GM21390 (cell line): ENCODE data around the gene C11orf91.
A peak's percentile ranks its signal among the peaks of the same experiment; 100 is the strongest.
"Not testable (repeated sequence)": the region's sequence is repeated elsewhere in the genome, so short reads cannot be mapped to it uniquely, and the experiment has no call there.

Experiments used
- ATAC-seq: cut with Tn5 transposase; IDR thresholded peaks from one replicate; pipeline ENCODE4 v1.9.1; 2021; ENCODE audit not compliant: unreplicated experiment

The C11orf91 gene, protein sequence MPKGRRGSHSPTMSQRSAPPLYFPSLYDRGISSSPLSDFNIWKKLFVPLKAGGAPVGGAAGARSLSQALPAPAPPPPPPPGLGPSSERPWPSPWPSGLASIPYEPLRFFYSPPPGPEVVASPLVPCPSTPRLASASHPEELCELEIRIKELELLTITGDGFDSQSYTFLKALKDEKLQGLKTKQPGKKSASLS

DNA sequence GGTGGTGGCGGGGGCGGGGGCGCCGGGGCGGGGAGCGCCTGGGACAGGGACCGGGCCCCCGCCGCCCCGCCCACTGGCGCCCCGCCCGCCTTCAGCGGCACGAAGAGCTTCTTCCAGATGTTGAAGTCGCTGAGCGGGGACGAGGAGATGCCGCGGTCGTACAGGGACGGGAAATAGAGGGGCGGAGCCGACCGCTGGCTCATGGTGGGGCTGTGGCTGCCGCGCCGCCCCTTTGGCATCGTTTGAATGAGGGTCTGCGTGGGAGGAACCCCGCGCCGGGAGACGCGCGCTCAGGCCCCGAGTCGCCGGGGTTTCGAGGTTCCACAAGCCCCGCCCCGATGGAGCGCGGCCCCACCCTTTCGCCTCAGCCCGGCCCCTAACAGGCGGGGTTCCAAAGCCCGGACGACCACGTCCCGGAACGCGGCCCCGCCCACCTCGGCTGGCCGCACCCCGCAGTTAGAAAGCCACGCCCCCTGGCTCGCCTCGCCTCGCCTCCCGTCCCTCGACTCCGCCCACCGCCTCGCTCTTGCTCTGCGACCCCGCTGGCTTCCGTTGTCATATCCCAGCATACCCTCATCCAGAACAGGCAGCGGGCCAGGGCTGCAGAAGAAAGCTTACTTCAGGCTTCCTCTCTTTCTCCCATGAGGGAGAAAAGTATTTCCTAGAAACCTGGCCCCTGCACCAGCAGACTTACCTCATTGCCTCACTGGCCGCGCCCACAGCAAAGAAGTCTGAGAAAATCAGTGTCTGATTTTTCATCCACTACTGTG lies at the start of gene C11orf91:
C11orf91 (minus strand) TSS at position 325 of the 770 bp plus-strand sequence; CDS start at position 239, 86 bp downstream.
- ATAC-seq, result peak; percentile 86

- no peak for ATAC-seq
Measured at GRCh38 chr11:33747979-33748378, 47.4 kb upstream of the C11orf91 start.

DNA sequence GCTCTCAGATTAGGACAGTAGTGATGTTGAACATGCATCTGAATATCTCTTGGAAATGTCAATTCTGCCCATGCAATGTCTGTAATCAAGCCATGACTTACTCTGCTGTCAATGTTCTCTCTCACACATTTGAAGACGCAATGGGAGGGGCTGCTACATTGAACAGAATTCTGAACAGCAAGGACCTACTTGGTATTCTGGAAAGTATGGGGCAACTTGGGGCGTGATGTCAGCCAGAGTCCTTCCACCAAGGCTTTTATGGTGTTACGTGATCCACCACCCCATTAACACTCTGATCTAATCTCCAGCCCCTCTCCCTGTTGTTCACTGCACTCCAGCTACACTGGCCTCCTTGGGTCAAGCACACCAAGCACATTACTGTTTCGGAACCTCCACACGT lies 42.7 kb upstream of the C11orf91 start:
- no peak for ATAC-seq

DNA sequence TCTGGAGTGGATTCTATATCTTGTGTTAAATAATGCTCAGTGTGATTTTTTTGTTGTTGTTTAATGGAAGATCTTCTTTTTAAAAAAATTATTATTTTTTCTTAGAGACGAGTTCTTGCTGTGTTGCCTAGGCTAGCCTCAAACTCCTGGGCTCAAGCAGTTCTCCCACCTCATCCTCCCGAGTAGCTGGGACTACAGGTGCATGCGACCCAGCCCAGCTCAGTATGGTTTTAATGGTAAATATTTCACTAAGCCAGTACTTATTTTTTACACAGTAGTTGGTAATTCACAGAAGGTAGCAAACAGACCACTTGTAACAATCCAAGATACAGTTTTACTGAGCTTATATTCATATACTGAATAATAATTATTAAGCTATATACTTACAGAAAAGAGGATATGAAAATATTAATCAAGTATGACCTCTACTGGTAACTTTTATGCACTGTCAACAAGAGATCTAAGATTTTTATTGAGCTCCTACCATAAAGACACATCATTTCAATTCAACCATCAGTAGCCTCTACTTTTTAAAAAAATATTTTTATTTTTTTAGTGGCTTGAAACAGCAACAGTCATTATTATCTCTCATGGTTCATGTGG lies 41.7 kb upstream of the C11orf91 start:
- ATAC-seq, result no peak

GRCh38 chr11:33741806-33742205 lies 41.2 kb upstream of the C11orf91 start:
- ATAC-seq, result no peak

GRCh38 chr11:33737362-33737821 lies 36.8 kb upstream of the C11orf91 start:
- no peak for ATAC-seq

DNA sequence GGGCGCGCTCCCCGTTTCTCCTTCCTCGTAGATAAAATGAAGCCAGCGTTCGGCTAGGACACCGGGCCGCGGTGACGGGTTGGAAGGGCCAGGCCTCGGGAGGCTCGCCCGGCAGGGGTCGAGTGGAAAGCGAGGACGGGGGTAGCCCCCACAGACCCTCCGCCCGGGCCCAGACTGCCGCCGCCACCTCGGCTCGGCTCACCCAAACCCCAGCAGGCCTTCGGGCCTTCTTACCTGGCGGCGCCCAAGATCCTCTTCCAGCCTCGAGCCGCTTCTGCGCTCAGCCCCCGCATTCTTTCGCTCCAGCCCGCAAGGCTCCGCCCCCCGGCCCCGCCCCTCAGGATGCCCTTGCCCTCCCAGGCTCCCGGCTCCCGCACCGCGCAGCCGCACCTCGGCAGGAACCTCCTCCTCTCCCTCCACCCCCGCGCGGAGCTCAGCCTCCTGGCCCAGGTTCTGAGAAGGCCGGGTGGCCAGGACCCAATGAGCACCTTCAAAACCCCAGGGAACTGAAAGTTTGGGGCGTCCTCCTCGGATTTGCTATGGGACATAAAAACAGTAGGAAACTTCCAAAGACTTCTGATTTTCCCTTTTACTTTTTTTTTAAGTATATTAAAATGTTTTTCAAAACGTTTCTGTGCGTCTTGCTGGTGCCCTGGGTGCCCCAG lies 35.7 kb upstream of the C11orf91 start, which contains the start of gene CD59:
CD59 (minus strand) TSS at position 276 of the 665 bp plus-strand sequence. CDS start 13,978 bp downstream, outside the sequence.
- ATAC-seq, result peak; percentile 48

- peak; percentile 50 for ATAC-seq
Measured at GRCh38 chr11:33735271-33736147, 34.9 kb upstream of the C11orf91 start.

DNA sequence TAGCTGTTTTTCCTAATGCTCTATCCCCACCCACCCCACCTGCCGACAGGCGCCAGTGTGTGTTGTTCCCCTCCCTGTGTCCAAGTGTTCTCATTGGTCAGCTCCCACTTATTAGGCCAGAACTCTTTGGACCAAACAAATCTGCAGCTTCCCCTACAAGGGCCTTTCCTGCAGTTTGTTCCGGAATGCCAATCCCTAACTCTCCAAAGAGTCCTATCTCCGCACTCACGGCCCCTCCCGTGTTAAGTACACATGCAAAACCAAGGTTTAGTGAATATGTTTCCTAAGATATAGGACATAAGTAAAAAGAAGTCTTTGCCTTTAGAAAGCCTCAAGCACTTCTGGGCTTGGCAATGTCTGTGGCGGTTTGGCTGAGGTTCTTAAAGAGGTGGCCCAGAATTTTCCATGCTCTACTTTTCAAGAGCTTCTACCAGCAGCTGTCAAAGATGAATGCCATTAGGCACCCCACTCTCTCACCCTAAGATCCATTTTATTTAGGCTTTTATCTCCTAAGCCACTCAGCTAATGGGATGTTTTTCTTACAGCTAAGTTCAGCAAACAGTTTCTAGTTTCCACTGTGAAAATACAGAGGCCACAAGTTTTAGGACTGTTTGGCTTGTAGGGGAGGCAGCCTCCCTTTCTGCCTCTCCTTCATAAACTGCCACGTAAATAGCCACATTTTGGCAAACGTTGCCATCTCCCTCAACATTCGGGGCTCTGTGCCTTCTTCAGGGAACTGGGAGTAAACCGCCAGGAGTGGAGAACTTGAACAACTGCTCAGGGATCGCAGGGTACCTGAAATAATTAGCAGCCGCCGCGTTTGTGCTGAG lies 34.0 kb upstream of the C11orf91 start:
- no peak for ATAC-seq

GRCh38 chr11:33733980-33734379 lies 33.4 kb upstream of the C11orf91 start:
- no peak for ATAC-seq

GRCh38 chr11:33731723-33732531 lies 31.3 kb upstream of the C11orf91 start:
- ATAC-seq, result no peak

- ATAC-seq, result no peak
Measured at GRCh38 chr11:33730716-33731115, 30.1 kb upstream of the C11orf91 start.

DNA sequence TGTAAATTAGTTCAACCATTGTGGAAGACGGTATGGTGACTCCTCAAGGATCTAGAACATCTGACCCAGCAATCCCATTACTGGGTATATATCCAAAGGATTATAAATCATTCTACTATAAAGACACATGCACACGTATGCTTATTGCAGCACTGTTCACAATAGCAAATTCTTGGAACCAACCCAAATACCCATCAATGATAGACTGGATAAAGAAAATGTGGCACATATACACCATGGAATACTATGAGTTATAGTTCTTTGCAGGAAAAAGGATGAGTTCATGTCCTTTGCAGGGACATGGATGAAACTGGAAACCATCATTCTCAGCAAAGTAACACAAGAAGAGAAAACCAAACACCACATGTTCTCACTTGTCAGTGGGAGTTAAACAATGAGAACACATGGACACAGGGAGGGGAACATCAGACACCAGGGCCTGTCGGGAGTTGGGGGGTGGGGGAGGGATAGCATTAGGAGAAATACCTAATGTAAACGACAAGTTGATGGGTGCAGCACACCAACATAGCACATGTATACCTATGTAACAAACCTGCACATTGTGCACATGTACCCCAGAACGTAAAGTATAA lies 28.5 kb upstream of the C11orf91 start:
- ATAC-seq, result not testable (repeated sequence)

DNA sequence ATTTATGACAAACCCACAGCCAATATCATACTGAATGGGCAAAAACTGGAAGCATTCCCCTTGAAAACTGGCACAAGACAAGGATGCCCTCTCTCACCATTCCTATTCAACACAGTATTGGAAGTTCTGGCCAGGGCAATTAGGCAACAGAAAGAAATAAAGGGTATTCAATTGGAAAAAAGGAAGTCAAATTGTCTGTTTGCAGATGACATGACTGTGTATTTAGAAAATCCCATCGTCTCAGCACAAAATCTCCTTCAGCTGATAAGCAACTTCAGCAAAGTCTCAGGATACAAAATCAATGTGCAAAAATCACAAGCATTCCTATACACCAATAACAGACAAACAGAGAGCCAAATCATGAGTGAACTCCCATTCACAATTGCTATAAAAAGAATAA lies 26.9 kb upstream of the C11orf91 start:
- ATAC-seq, result not testable (repeated sequence)

- ATAC-seq, result no peak
Measured at GRCh38 chr11:33725496-33725895, 24.9 kb upstream of the C11orf91 start.

GRCh38 chr11:33724644-33725035 lies 24.0 kb upstream of the C11orf91 start:
- no peak for ATAC-seq

DNA sequence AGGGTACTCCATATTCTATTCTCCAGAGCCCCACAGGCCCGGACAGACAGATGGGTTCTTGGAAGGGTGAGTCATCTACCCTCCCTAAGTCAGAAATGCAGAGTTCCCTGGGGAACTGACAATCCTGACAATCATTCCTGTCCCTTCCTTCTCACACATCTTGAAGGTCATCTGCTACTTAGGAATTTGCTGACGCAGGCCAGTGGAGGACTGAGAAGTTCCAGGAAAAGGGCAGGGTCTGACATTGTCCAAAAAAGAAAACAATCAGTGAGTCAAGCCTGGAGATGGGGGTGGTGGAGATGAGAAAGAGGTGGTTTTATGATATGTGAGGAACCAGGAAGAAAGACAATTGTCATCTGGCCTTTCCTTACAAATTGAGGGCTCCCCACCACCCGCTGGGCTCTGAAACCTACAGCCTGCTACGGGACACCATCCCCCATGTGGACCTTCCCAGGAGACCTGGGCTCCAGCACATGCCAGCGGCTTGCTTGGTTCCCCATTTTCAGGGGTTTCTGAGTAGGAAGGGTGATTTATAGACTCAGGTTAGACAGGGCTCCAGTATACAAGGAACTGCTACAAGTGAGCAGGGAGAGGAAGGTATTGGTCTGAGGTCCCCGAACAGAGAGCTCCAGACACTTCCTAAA lies 22.7 kb upstream of the C11orf91 start:
- peak; percentile 22 for ATAC-seq
